ENCODE measurements around the gene FMNL2.

Gene FMNL2

GRCh38 chr2:152390837-152391236 lies 55.9 kb downstream of the FMNL2 start:
- Histone ChIP-seq H3K27me3 (ENCODE audit: control insufficient read depth, insufficient read depth, low read length) (no peaks in the 10 kb centered on the region), H3K4me1 (ENCODE audit: control insufficient read depth, insufficient read depth, low read length) (peaks cover 28% of the 10 kb centered on the region), H3K27ac (ENCODE audit: low read depth, low read length) (no peak overlapping the region), H3K9me3 (ENCODE audit: control insufficient read depth, insufficient read depth, low read length) (no peaks in the 10 kb centered on the region), H3K36me3 (ENCODE audit: control insufficient read depth, insufficient read depth, low read length) (no peaks in the 10 kb centered on the region), H3K4me3 (ENCODE audit: low read depth, low read length) (no peak overlapping the region), H3K9ac (ENCODE audit: low read depth, low read length) (no peak overlapping the region)

DNA sequence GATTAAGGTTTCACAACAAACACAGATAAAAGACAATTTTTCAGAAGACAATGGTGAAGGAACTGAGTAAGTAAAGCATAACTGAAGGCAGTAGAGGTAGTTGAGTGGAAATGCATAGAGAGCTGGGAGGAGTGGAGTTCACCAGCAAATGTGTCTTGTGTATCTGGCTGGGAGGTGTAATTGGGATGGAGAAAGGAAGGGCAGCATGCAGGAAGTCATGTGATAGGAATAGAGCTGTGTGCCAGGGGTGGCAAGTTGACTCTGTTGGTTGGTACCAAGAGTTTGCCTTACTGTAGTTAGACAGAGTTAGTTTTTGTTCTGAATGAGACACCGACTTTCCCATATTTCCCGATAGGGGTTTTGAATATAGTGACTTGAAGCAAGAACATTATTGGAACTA lies 56.3 kb downstream of the FMNL2 start:
- H3K27ac ChIP-seq (ENCODE audit: low read depth, low read length): no peak overlapping the region
- no peaks in the 10 kb centered on the region for H3K9me3 ChIP-seq (ENCODE audit: control insufficient read depth, insufficient read depth, low read length)
- H3K9ac ChIP-seq (ENCODE audit: low read depth, low read length): no peak overlapping the region
- H3K4me1 ChIP-seq (ENCODE audit: control insufficient read depth, insufficient read depth, low read length): peaks cover 28% of the 10 kb centered on the region
- H3K4me3 ChIP-seq (ENCODE audit: low read depth, low read length): no peak overlapping the region
- no peaks in the 10 kb centered on the region for H3K27me3 ChIP-seq (ENCODE audit: control insufficient read depth, insufficient read depth, low read length)
- H3K36me3 ChIP-seq (ENCODE audit: control insufficient read depth, insufficient read depth, low read length): no peaks in the 10 kb centered on the region

DNA sequence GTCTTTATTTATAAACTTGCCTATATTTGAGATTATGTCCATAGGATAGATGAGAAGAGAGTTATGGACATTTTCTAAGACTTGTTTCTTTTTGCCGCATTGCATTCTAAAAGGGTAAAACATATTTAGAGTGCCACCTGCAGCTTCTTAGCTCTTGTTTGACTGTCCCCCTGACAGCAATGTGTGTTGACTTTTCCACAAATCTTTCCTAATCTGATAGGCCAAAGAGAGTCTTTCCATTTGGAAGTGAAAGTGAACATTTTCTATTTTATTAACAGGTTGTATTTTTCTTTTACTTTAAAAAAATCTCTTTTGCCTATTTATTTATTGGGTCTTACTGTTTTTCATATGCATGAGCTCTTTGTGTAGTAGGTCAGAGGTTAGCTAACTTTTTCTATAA lies 58.4 kb downstream of the FMNL2 start:
- Histone ChIP-seq H3K9ac (ENCODE audit: low read depth, low read length) (no peak overlapping the region), H3K36me3 (ENCODE audit: control insufficient read depth, insufficient read depth, low read length) (no peaks in the 10 kb centered on the region), H3K9me3 (ENCODE audit: control insufficient read depth, insufficient read depth, low read length) (no peaks in the 10 kb centered on the region), H3K27ac (ENCODE audit: low read depth, low read length) (no peak overlapping the region), H3K27me3 (ENCODE audit: control insufficient read depth, insufficient read depth, low read length) (no peaks in the 10 kb centered on the region), H3K4me3 (ENCODE audit: low read depth, low read length) (no peak overlapping the region), H3K4me1 (ENCODE audit: control insufficient read depth, insufficient read depth, low read length) (peaks cover 31% of the 10 kb centered on the region)

DNA sequence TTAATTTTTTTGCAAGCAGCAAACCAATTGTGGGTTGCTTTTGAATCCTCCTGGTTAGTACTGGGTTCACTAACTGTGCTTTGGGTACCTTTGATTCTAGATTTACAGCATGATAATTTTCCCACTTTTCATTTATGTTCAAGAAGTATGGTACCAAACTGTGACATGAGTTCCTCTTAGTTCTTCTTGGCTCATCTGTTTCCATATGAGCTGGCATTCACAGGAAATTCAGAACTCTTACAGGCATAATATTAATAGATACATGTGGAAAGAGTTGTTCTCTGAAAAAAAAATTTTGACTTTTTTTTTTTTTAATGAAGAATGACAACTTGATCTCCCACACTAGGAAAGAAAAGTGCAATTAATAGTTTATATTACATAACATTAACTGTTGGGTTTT lies 59.4 kb downstream of the FMNL2 start:
- Histone ChIP-seq H3K27me3 (ENCODE audit: control insufficient read depth, insufficient read depth, low read length) (no peaks in the 10 kb centered on the region), H3K4me1 (ENCODE audit: control insufficient read depth, insufficient read depth, low read length) (peaks cover 31% of the 10 kb centered on the region), H3K9me3 (ENCODE audit: control insufficient read depth, insufficient read depth, low read length) (no peaks in the 10 kb centered on the region), H3K27ac (ENCODE audit: low read depth, low read length) (no peak overlapping the region), H3K36me3 (ENCODE audit: control insufficient read depth, insufficient read depth, low read length) (no peaks in the 10 kb centered on the region), H3K9ac (ENCODE audit: low read depth, low read length) (no peak overlapping the region), H3K4me3 (ENCODE audit: low read depth, low read length) (no peak overlapping the region)

DNA sequence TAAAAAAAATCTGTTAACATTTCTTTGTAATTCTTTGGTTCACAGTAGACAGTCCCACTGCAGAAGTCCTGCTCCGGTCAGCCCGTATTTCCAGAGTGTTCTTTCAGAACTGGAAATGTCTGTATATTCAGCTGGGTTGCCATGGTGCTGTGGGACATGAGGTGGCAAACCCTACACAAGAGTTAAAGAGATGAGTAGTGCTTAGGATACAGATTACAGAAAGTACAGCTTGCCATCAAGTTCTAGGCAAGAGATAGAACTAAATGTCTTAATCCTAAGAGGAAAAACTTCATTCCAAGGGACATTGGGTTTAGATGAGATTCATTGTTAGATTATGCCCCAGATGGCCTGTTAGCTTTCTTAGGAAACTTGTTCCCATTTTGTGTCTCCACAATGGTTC lies 60.1 kb downstream of the FMNL2 start:
- Histone ChIP-seq H3K27me3 (ENCODE audit: control insufficient read depth, insufficient read depth, low read length) (no peaks in the 10 kb centered on the region), H3K27ac (ENCODE audit: low read depth, low read length) (no peak overlapping the region), H3K4me3 (ENCODE audit: low read depth, low read length) (no peak overlapping the region), H3K4me1 (ENCODE audit: control insufficient read depth, insufficient read depth, low read length) (peaks cover 31% of the 10 kb centered on the region), H3K36me3 (ENCODE audit: control insufficient read depth, insufficient read depth, low read length) (no peaks in the 10 kb centered on the region), H3K9ac (ENCODE audit: low read depth, low read length) (no peak overlapping the region), H3K9me3 (ENCODE audit: control insufficient read depth, insufficient read depth, low read length) (no peaks in the 10 kb centered on the region)

GRCh38 chr2:152395572-152395971 lies 60.6 kb downstream of the FMNL2 start:
- no peak overlapping the region for H3K9ac ChIP-seq (ENCODE audit: low read depth, low read length)

DNA sequence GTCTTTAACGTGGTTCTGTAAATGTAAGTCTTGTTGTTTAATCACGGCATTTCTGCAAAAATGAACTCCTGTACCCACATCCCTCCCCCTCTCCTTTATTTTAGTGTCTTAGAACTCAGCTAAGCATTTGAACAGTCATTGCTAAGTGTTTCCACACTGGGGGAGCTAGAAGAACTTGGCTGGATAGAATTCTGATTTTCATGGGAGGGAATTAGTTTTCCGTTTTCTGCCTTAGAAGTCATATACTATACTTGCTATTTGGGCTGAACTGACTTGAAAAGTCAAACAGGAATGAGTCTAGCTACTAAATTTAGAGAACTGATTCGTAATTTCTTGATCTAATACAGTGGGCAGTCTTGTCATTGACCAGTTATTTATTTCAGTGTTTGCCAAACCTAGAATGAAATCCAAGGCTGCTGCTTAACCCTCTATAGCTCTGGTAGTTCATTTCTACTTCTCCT lies 61.1 kb downstream of the FMNL2 start:
- Histone ChIP-seq H3K36me3 (ENCODE audit: control insufficient read depth, insufficient read depth, low read length) (no peaks in the 10 kb centered on the region), H3K4me1 (ENCODE audit: control insufficient read depth, insufficient read depth, low read length) (peaks cover 31% of the 10 kb centered on the region), H3K27ac (ENCODE audit: low read depth, low read length) (no peak overlapping the region), H3K9me3 (ENCODE audit: control insufficient read depth, insufficient read depth, low read length) (no peaks in the 10 kb centered on the region), H3K9ac (ENCODE audit: low read depth, low read length) (no peak overlapping the region), H3K4me3 (ENCODE audit: low read depth, low read length) (no peak overlapping the region; the same call in 1 of the 2 replicates), H3K27me3 (ENCODE audit: control insufficient read depth, insufficient read depth, low read length) (no peaks in the 10 kb centered on the region)

More at GRCh38 chr2:152395572-152395971, 60.6 kb downstream of the FMNL2 start:
- no peaks in the 10 kb centered on the region for H3K9me3 ChIP-seq (ENCODE audit: control insufficient read depth, insufficient read depth, low read length)
- no peak overlapping the region for H3K4me3 ChIP-seq (ENCODE audit: low read depth, low read length)
- no peaks in the 10 kb centered on the region for H3K27me3 ChIP-seq (ENCODE audit: control insufficient read depth, insufficient read depth, low read length)
- no peak overlapping the region for H3K27ac ChIP-seq (ENCODE audit: low read depth, low read length)
- H3K4me1 ChIP-seq (ENCODE audit: control insufficient read depth, insufficient read depth, low read length): peaks cover 31% of the 10 kb centered on the region
- H3K36me3 ChIP-seq (ENCODE audit: control insufficient read depth, insufficient read depth, low read length): no peaks in the 10 kb centered on the region

DNA sequence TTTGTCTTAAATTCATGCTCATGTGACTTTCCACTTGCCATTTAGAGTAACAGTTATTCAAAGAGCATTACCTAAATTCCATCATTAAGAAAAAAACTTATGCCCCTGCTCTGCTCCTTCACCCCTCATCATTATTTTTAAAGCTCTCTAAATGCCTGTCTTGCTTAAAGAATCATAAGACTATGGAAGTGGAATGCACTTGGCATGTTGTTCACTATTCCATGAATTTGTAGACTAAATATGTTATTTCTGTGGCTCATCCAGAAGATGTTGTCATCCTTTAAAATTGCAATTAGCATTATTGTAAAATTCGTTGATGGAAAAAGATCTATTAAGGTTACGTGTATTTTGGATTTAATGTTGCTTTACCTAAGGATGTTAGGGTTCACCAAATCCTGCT lies 61.8 kb downstream of the FMNL2 start:
- Histone ChIP-seq H3K36me3 (ENCODE audit: control insufficient read depth, insufficient read depth, low read length) (no peaks in the 10 kb centered on the region), H3K27me3 (ENCODE audit: control insufficient read depth, insufficient read depth, low read length) (no peaks in the 10 kb centered on the region), H3K27ac (ENCODE audit: low read depth, low read length) (no peak overlapping the region), H3K9ac (ENCODE audit: low read depth, low read length) (no peak overlapping the region), H3K4me3 (ENCODE audit: low read depth, low read length) (no peak overlapping the region), H3K4me1 (ENCODE audit: control insufficient read depth, insufficient read depth, low read length) (peaks cover 31% of the 10 kb centered on the region), H3K9me3 (ENCODE audit: control insufficient read depth, insufficient read depth, low read length) (no peaks in the 10 kb centered on the region)

GRCh38 chr2:152399003-152399402 lies 64.0 kb downstream of the FMNL2 start:
- Histone ChIP-seq H3K9me3 (ENCODE audit: control insufficient read depth, insufficient read depth, low read length) (no peaks in the 10 kb centered on the region), H3K4me1 (ENCODE audit: control insufficient read depth, insufficient read depth, low read length) (peaks cover 39% of the 10 kb centered on the region), H3K9ac (ENCODE audit: low read depth, low read length) (no peak overlapping the region), H3K36me3 (ENCODE audit: control insufficient read depth, insufficient read depth, low read length) (no peaks in the 10 kb centered on the region), H3K27ac (ENCODE audit: low read depth, low read length) (no peak overlapping the region), H3K4me3 (ENCODE audit: low read depth, low read length) (no peak overlapping the region), H3K27me3 (ENCODE audit: control insufficient read depth, insufficient read depth, low read length) (no peaks in the 10 kb centered on the region)

- Histone ChIP-seq H3K27ac (ENCODE audit: low read depth, low read length) (no peak overlapping the region), H3K4me1 (ENCODE audit: control insufficient read depth, insufficient read depth, low read length) (peaks cover 40% of the 10 kb centered on the region), H3K4me3 (ENCODE audit: low read depth, low read length) (no peak overlapping the region), H3K36me3 (ENCODE audit: control insufficient read depth, insufficient read depth, low read length) (no peaks in the 10 kb centered on the region), H3K27me3 (ENCODE audit: control insufficient read depth, insufficient read depth, low read length) (no peaks in the 10 kb centered on the region), H3K9me3 (ENCODE audit: control insufficient read depth, insufficient read depth, low read length) (no peaks in the 10 kb centered on the region), H3K9ac (ENCODE audit: low read depth, low read length) (no peak overlapping the region)
Observed at GRCh38 chr2:152400607-152401214, 65.7 kb downstream of the FMNL2 start.

GRCh38 chr2:152402780-152403759 lies 68.1 kb downstream of the FMNL2 start:
- no peak overlapping the region for H3K4me3 ChIP-seq (ENCODE audit: low read depth, low read length)
- no peaks in the 10 kb centered on the region for H3K9me3 ChIP-seq (ENCODE audit: control insufficient read depth, insufficient read depth, low read length)
- no peaks in the 10 kb centered on the region for H3K36me3 ChIP-seq (ENCODE audit: control insufficient read depth, insufficient read depth, low read length)
- H3K27ac ChIP-seq (ENCODE audit: low read depth, low read length): no peak overlapping the region
- H3K4me1 ChIP-seq (ENCODE audit: control insufficient read depth, insufficient read depth, low read length): peaks cover 47% of the 10 kb centered on the region
- H3K9ac ChIP-seq (ENCODE audit: low read depth, low read length): no peak overlapping the region
- H3K27me3 ChIP-seq (ENCODE audit: control insufficient read depth, insufficient read depth, low read length): no peaks in the 10 kb centered on the region
